Gastroesophageal sphincter (tissue), 4 donors: ENCODE data around the gene HELZ. TPM values are rescaled to one million over a fixed set of nuclear protein-coding genes. Genes with fewer than 3 reads are reported as not detected.
"Not testable (repeated sequence)": the region's sequence is repeated elsewhere in the genome, so short reads cannot be mapped to it uniquely, and the experiment has no call there.

Experiments
- ATAC-seq: fragments of 150-250 bp; one replicate; pipeline ENCODE4 v1.9.1; 2016; ENCODE audit warnings: mild to moderate bottlenecking, moderate library complexity
- H3K27ac ChIP-seq, 4 donors: fragments of 200-600 bp; sonication (generic) in 3 of 4; 1 replicate in 3 of 4; 2 replicates in 1 of 4; pipeline ENCODE4 v1.5.1; 2016 to 2019
- H3K27me3 ChIP-seq: fragments of 200-600 bp; sonication (generic); one replicate; pipeline ENCODE4 v1.5.1; 2019
- H3K36me3 ChIP-seq, 2 donors: fragments of 200-600 bp; sonication (generic); one replicate each; pipeline ENCODE4 v1.5.1; 2019; ENCODE audit warnings: control low read depth in 1 of 2
- H3K4me1 ChIP-seq, 3 donors: fragments of 200-600 bp; sonication (generic); 1 replicate in 2 of 3; 2 replicates in 1 of 3; pipeline ENCODE4 v1.5.1; 2016 to 2019; ENCODE audit warnings: control low read depth in 2 of 3
- H3K4me3 ChIP-seq, 2 donors: fragments of 200-600 bp; sonication (generic); one replicate each; pipeline ENCODE4 v1.5.1; 2019; ENCODE audit warnings: mild to moderate bottlenecking in 1 of 2, moderate library complexity in 1 of 2
- H3K9me3 ChIP-seq, 3 donors: fragments of 200-600 bp; sonication (generic); one replicate each; pipeline ENCODE4 v1.5.1; 2017 to 2019; ENCODE audit warnings: control low read depth in 2 of 3
- EP300 ChIP-seq: sonication (generic); formaldehyde crosslinking; IDR thresholded peaks from one replicate; pipeline ENCODE4 v1.6.1; 2017; ENCODE audit warnings: antibody characterized with exemption, mild to moderate bottlenecking
- POLR2A ChIP-seq, 2 donors: fragments of 450-650 bp; IDR thresholded peaks; one replicate each; pipeline ENCODE4 v1.6.1; 2017; ENCODE audit warnings: antibody characterized with exemption in 2 of 2, mild to moderate bottlenecking in 2 of 2, moderate library complexity in 1 of 2
- POLR2AphosphoS5 ChIP-seq: sonication (generic); formaldehyde crosslinking; IDR thresholded peaks from one replicate; pipeline ENCODE4 v1.6.1; 2017; ENCODE audit warnings: antibody characterized with exemption
- WGBS, 2 donors: methylation state at CpG; one replicate each; pipeline ENCODE4 v1.1.5; 2018; ENCODE audit warnings: low coverage in 1 of 2; 5-methylcytosine and 5-hydroxymethylcytosine counted together
- total RNA-seq, 4 donors: library from RNA; depleted of rRNA; stranded (reverse); fragments of >200 nt; gene quantifications; one replicate each; pipeline ENCODE4 v1.1.0, GENCODE V29; 2016
- TF ChIP-seq, protein P1 (sequence below), 4 experiments: fragments of 200-600 bp in 2 of 4; fragments of 450-650 bp in 2 of 4; sonication (generic) in 1 of 4; IDR thresholded peaks; one replicate each; pipeline ENCODE4 v1.5.1; 2017 to 2019; ENCODE audit warnings: antibody characterized with exemption in 4 of 4, mild to moderate bottlenecking in 2 of 4, moderate library complexity in 2 of 4

The HELZ gene
- total RNA-seq, 4 donors from 2014 or later: 43.7 to 70.2 (median 58.3) TPM

GRCh38 chr17:67098006-67098405 is 147.0 kb downstream of the HELZ start:
- TF ChIP-seq EP300 (no peak), POLR2A (IDR thresholded peaks at IDR 0.05) (no peak), POLR2AphosphoS5 (no peak)
- TF ChIP-seq, protein P1, sequence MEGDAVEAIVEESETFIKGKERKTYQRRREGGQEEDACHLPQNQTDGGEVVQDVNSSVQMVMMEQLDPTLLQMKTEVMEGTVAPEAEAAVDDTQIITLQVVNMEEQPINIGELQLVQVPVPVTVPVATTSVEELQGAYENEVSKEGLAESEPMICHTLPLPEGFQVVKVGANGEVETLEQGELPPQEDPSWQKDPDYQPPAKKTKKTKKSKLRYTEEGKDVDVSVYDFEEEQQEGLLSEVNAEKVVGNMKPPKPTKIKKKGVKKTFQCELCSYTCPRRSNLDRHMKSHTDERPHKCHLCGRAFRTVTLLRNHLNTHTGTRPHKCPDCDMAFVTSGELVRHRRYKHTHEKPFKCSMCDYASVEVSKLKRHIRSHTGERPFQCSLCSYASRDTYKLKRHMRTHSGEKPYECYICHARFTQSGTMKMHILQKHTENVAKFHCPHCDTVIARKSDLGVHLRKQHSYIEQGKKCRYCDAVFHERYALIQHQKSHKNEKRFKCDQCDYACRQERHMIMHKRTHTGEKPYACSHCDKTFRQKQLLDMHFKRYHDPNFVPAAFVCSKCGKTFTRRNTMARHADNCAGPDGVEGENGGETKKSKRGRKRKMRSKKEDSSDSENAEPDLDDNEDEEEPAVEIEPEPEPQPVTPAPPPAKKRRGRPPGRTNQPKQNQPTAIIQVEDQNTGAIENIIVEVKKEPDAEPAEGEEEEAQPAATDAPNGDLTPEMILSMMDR (IDR thresholded peaks at IDR 0.05): no peak
- ATAC-seq: no peak
- WGBS, 2 donors: 82 to 100% methylated on average over 1 of the region's 1 CpG
- no peaks in the 10 kb centered on the region for H3K27me3 ChIP-seq
- H3K27ac ChIP-seq: no peak overlapping the region
- H3K36me3 ChIP-seq: peaks cover 0 to 4% of the 10 kb centered on the region in 2 donors
- H3K9me3 ChIP-seq: no peaks in the 10 kb centered on the region
- H3K4me3 ChIP-seq: no peak overlapping the region
- H3K4me1 ChIP-seq: peaks cover 0 to 6% (median 0%) of the 10 kb centered on the region in 3 donors

DNA sequence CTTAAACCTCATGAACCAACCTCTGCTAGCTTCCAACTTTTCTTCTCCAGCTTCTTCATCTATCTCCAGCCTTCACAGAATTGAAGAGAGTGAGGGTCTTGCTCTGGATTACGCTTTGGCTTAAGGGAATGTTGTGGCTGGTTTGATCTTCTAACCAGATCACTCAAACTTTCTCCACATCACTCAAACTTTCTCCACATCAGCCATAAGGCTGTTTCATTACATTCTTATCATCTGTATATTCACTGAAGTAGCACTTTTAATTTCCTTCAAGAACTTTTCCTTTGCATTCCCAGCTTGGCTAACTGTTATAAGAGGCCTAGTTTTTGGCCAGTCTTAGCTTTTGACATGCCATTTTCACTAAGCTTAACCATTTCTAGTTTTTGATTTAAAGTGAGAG is 148.4 kb downstream of the HELZ start:
- no peak overlapping the region for H3K27ac ChIP-seq
- H3K4me3 ChIP-seq: no peak overlapping the region
- no peaks in the 10 kb centered on the region for H3K9me3 ChIP-seq
- ATAC-seq: no peak
- 100% methylated on average over 1 of the region's 1 CpG for WGBS, 2 donors
- peaks cover 0 to 4% of the 10 kb centered on the region in 2 donors for H3K36me3 ChIP-seq
- peaks cover 0 to 2% (median 0%) of the 10 kb centered on the region in 3 donors for H3K4me1 ChIP-seq
- H3K27me3 ChIP-seq: no peaks in the 10 kb centered on the region
- TF ChIP-seq, protein P1 (IDR thresholded peaks at IDR 0.05): no peak
- TF ChIP-seq EP300 (no peak), POLR2AphosphoS5 (no peak), POLR2A (IDR thresholded peaks at IDR 0.05) (no peak)

GRCh38 chr17:67095803-67096202 is 149.2 kb downstream of the HELZ start:
- ATAC-seq: no peak
- TF ChIP-seq EP300 (no peak), POLR2AphosphoS5 (no peak)
- TF ChIP-seq, protein P1 (IDR thresholded peaks at IDR 0.05): no peak
- Histone ChIP-seq H3K27ac (no peak overlapping the region), H3K36me3 (peaks cover 0 to 4% of the 10 kb centered on the region in 2 donors), H3K4me1 (no peaks in the 10 kb centered on the region), H3K4me3 (no peak overlapping the region), H3K9me3 (no peaks in the 10 kb centered on the region), H3K27me3 (no peaks in the 10 kb centered on the region)
- no CpG with 5 or more reads among the region's 1 CpG for WGBS, 2 donors

DNA sequence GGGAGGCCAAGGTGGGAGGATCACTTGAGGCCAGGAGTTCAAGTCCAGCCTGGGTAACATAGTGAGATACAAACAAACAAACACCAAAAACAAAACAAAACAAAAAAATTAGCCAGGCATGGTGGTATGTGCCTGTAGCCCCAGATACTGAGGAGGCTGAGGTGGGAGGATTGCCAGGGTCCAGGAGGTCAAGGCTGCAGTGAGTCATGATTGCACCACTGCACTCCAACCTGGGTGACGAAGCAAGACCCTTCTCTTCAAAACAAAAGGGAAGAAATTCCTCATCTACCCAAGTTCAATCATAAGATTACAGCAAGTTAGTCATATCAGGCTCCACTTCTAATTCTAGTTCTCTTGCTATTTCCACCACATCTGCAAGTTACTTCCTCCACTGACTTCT is 149.7 kb downstream of the HELZ start:
- 70 to 100% methylated on average over 1 of the region's 1 CpG for WGBS, 2 donors
- not testable (repeated sequence) for H3K27ac ChIP-seq, H3K4me3 ChIP-seq, H3K4me1 ChIP-seq, H3K9me3 ChIP-seq, ATAC-seq, H3K36me3 ChIP-seq, H3K27me3 ChIP-seq
- peak; percentile 54 for TF ChIP-seq POLR2AphosphoS5

DNA sequence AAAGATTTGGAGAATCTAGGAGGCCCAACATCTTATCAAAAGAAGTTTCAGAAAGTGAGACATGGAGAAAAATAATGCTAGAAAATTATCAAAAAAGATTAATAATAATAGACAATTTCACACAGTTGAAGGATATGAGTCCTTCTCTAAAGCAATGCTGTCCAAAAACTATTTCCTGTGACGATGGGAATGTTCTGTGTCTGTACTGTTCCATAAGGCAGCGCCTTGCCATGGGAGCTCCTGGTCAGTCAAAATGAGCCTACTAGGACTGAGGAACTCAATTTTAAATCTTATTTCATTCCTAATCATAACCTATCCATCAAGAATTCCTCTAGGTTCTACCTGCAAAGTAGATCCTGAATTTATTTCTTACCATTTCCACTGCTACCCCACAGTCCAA is 151.6 kb downstream of the HELZ start:
- peaks cover 0 to 7% of the 10 kb centered on the region in 2 donors for H3K36me3 ChIP-seq
- 80 to 81% methylated on average over 2 of the region's 2 CpGs for WGBS, 2 donors
- H3K9me3 ChIP-seq: no peaks in the 10 kb centered on the region
- no peak overlapping the region for H3K27ac ChIP-seq
- H3K27me3 ChIP-seq: no peaks in the 10 kb centered on the region
- ATAC-seq: no peak
- H3K4me1 ChIP-seq: no peaks in the 10 kb centered on the region
- H3K4me3 ChIP-seq: no peak overlapping the region
- TF ChIP-seq POLR2A (IDR thresholded peaks at IDR 0.05) (no peak), POLR2AphosphoS5 (no peak), EP300 (no peak)
- TF ChIP-seq, protein P1 (IDR thresholded peaks at IDR 0.05): no peak

- H3K36me3 ChIP-seq: peaks cover 0 to 13% of the 10 kb centered on the region in 2 donors
- H3K27ac ChIP-seq, H3K4me3 ChIP-seq, H3K27me3 ChIP-seq, ATAC-seq, H3K9me3 ChIP-seq, H3K4me1 ChIP-seq: not testable (repeated sequence)
- WGBS, 2 donors: 88 to 100% methylated on average over 1 to 7 of the region's 7 CpGs
These were observed 152.3 kb downstream of the HELZ start for GRCh38 chr17:67092710-67093109.
